ENCODE data around the gene UBASH3B.

DNA sequence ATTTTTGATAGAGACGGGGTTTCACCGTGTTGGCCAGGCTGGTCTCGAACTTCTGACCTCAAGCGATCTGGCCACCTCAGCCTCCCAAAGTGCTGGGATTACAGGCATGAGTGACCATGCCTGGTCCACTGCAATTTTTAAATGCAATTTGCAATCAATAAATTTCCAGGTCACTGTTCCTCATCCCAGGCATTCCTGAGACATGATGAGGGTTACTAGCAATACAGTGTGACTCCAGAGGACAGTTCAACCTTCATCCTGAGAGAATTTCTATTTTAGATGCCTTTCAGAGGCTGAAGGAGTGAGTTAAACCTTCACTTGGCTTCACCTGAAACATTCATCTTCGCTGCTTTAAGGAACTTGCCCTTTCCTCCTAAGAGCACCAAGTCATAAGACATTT, 9.7 kb upstream of the UBASH3B start:
- TF ChIP-seq, protein P1, sequence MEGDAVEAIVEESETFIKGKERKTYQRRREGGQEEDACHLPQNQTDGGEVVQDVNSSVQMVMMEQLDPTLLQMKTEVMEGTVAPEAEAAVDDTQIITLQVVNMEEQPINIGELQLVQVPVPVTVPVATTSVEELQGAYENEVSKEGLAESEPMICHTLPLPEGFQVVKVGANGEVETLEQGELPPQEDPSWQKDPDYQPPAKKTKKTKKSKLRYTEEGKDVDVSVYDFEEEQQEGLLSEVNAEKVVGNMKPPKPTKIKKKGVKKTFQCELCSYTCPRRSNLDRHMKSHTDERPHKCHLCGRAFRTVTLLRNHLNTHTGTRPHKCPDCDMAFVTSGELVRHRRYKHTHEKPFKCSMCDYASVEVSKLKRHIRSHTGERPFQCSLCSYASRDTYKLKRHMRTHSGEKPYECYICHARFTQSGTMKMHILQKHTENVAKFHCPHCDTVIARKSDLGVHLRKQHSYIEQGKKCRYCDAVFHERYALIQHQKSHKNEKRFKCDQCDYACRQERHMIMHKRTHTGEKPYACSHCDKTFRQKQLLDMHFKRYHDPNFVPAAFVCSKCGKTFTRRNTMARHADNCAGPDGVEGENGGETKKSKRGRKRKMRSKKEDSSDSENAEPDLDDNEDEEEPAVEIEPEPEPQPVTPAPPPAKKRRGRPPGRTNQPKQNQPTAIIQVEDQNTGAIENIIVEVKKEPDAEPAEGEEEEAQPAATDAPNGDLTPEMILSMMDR (IDR thresholded peaks at IDR 0.05; ENCODE audit: poor library complexity), result no peak
- TF ChIP-seq EZH2 (IDR thresholded peaks at IDR 0.05; ENCODE audit: borderline replicate concordance) (no peak), EZH2phosphoT487 (IDR thresholded peaks at IDR 0.05; ENCODE audit: low read depth, severe bottlenecking, unreplicated experiment) (no peak)
